HepG2 (cell line): Measurements from ENCODE around the gene OSBPL2. TPM values are rescaled to one million over a fixed set of nuclear protein-coding genes. Genes with fewer than 3 reads are reported as not detected.

ENCODE experiments used
- ATAC-seq: fragments of 200-7000 bp; cut with Tn5 transposase; 3 replicates; pipeline ENCODE4 v1.9.1; 2020; ENCODE audit warnings: mild to moderate bottlenecking, moderate library complexity
- BruUV-seq: library from RNA; stranded (reverse); fragments of 400-500 nt; replicated peaks from 2 replicates; lab custom pipeline; 2021; lab: Mats Ljungman, UMichigan
- CTCF ChIA-PET: fragments of 300-600 bp; formaldehyde crosslinking; extraction: SDS; loops from one replicate; lab custom pipeline; 2021; ENCODE audit warnings: low total read pairs, inconsistent platforms, low intra/inter-chr PET ratio; lab: Yijun Ruan, JAX
- POLR2A ChIA-PET: fragments of 350-600 bp; sonication (Branson Sonifier 250); formaldehyde crosslinking; loops from one replicate; lab custom pipeline; 2020; ENCODE audit warnings: antibody characterized with exemption, inconsistent platforms; lab: Yijun Ruan, JAX
- DNase-seq: peaks from one replicate; pipeline ENCODE4 v3.0.0-alpha.2; 2015; ENCODE audit warnings: low spot score
- FAIRE-seq: peaks from 3 replicates; lab custom pipeline; 2011; peaks lifted over from hg19 to GRCh38; lab: Jason Lieb, UNC
- H2AFZ ChIP-seq: one replicate; pipeline ENCODE4 v1.6.1; 2011; ENCODE audit warnings: low read length, inconsistent platforms
- H3K27ac ChIP-seq: fragments of 300-600 bp; 3 replicates; pipeline ENCODE4 v1.8.0; 2011; ENCODE audit warnings: mixed run types, mild to moderate bottlenecking, mixed read lengths, low read length, inconsistent platforms; ENCODE audit not compliant: insufficient read depth; ENCODE audit errors: extremely low read length
- H3K27me3 ChIP-seq, 2 experiments: fragments of 200-600 bp in 1 of 2; 2 replicates in 1 of 2; 3 replicates in 1 of 2; pipeline versions ENCODE4 v1.6.0 to v1.8.0; 2011; ENCODE audit warnings: low read length in 2 of 2, mild to moderate bottlenecking in 2 of 2, moderate library complexity in 2 of 2, inconsistent platforms in 1 of 2; ENCODE audit not compliant: insufficient read depth in 2 of 2, control insufficient read depth in 1 of 2
- H3K36me3 ChIP-seq, 2 experiments: fragments of 200-600 bp in 1 of 2; replicated peaks in 1 of 2; 2 replicates in 1 of 2; 3 replicates in 1 of 2; pipeline versions ENCODE4 v1.5.1 to v1.8.0; 2011; ENCODE audit warnings: low read length in 2 of 2, inconsistent platforms in 1 of 2; ENCODE audit not compliant: insufficient read depth in 2 of 2, control insufficient read depth in 1 of 2
- H3K4me1 ChIP-seq: 2 replicates; pipeline ENCODE4 v1.5.1; 2012; ENCODE audit warnings: low read length, inconsistent platforms; ENCODE audit not compliant: insufficient read depth
- H3K4me2 ChIP-seq: 2 replicates; pipeline ENCODE4 v1.6.0; 2011; ENCODE audit warnings: low read depth, low read length, inconsistent platforms
- H3K4me3 ChIP-seq, 3 experiments: fragments of 200-600 bp in 1 of 3; sonication (generic), shearing (Covaris generic) in 1 of 3; replicated peaks in 1 of 3; 2 replicates each; pipeline ENCODE4 v1.5.1; 2011 to 2016; ENCODE audit warnings: low read length in 3 of 3, inconsistent platforms in 2 of 3, low read depth in 2 of 3, mild to moderate bottlenecking in 2 of 3, control low read depth in 1 of 3, mixed read lengths in 1 of 3; ENCODE audit not compliant: insufficient read depth in 1 of 3
- H3K79me2 ChIP-seq: one replicate; pipeline ENCODE4 v1.6.1; 2011; ENCODE audit warnings: low read length, inconsistent platforms; ENCODE audit not compliant: insufficient read depth
- H3K9ac ChIP-seq: 2 replicates; pipeline ENCODE4 v1.6.0; 2011; ENCODE audit warnings: mild to moderate bottlenecking, low read depth, low read length, inconsistent platforms; ENCODE audit not compliant: insufficient read depth
- H3K9me3 ChIP-seq: 2 replicates; pipeline ENCODE4 v1.5.1; 2012; ENCODE audit warnings: mild to moderate bottlenecking, low read length
- H4K20me1 ChIP-seq: 2 replicates; pipeline ENCODE4 v1.6.0; 2011; ENCODE audit warnings: inconsistent platforms, mild to moderate bottlenecking, low read length, moderate library complexity; ENCODE audit not compliant: insufficient read depth
- ARNT ChIP-seq: fragments of 450-650 bp; IDR thresholded peaks from 2 replicates; pipeline ENCODE4 v1.6.1; 2017
- ATAD3A ChIP-seq: sonication (generic); formaldehyde crosslinking; IDR thresholded peaks from 2 replicates; pipeline ENCODE4 v1.4.0; 2020; ENCODE audit warnings: missing genetic modification reagents
- CENPT ChIP-seq: sonication (generic); formaldehyde crosslinking; IDR thresholded peaks from 2 replicates; pipeline ENCODE4 v1.8.0; 2022; ENCODE audit warnings: low read depth, mild to moderate bottlenecking, moderate library complexity, missing genetic modification reagents
- ETS1 ChIP-seq: sonication (generic); formaldehyde crosslinking; IDR thresholded peaks from 2 replicates; pipeline ENCODE4 v1.4.0; 2020; ENCODE audit warnings: missing genetic modification reagents
- IRF2 ChIP-seq: IDR thresholded peaks from 2 replicates; pipeline ENCODE4 v1.6.1; 2018; ENCODE audit warnings: missing genetic modification reagents, missing compliant biosample characterization
- ISX ChIP-seq: sonication (generic); formaldehyde crosslinking; conservative IDR thresholded peaks from 2 replicates; pipeline ENCODE4 v1.5.0; 2020; ENCODE audit warnings: missing genetic modification reagents
- MEF2D ChIP-seq: sonication (generic); formaldehyde crosslinking; IDR thresholded peaks from 2 replicates; pipeline ENCODE4 v1.5.1; 2020; ENCODE audit warnings: mild to moderate bottlenecking, missing genetic modification reagents
- NBN ChIP-seq: fragments of 450-650 bp; conservative IDR thresholded peaks from 2 replicates; pipeline ENCODE4 v1.6.1; 2017
- SRSF1 ChIP-seq: fragments of 200-400 bp; formaldehyde crosslinking; optimal IDR thresholded peaks from 2 replicates; pipeline ENCODE3; 2017; ENCODE audit warnings: mild to moderate bottlenecking, low read depth, low read length, moderate library complexity
- TBX2 ChIP-seq: sonication (generic); formaldehyde crosslinking; IDR thresholded peaks from 2 replicates; pipeline ENCODE4 v1.5.0; 2020; ENCODE audit warnings: missing genetic modification reagents, mild to moderate bottlenecking, borderline replicate concordance
- ZNF296 ChIP-seq: sonication (generic); formaldehyde crosslinking; conservative IDR thresholded peaks from 2 replicates; pipeline ENCODE4 v1.5.0; 2020; ENCODE audit warnings: mild to moderate bottlenecking, missing genetic modification reagents
- ZNF446 ChIP-seq: sonication (generic); formaldehyde crosslinking; IDR thresholded peaks from 2 replicates; pipeline ENCODE4 v1.5.0; 2020; ENCODE audit warnings: mild to moderate bottlenecking, missing genetic modification reagents
- ZNF788 ChIP-seq: sonication (generic); formaldehyde crosslinking; IDR thresholded peaks from 2 replicates; pipeline ENCODE4 v1.5.0; 2020; ENCODE audit warnings: mild to moderate bottlenecking, missing genetic modification reagents, borderline replicate concordance
- ZNF792 ChIP-seq: IDR thresholded peaks from 2 replicates; pipeline ENCODE4 v1.6.1; 2016
- WGBS: methylation state at CpG from one replicate; pipeline ENCODE4 v1.1.6; 2017; ENCODE audit warnings: low lambda C conversion rate; 5-methylcytosine and 5-hydroxymethylcytosine counted together
- in situ Hi-C: cut with HindIII; loops from 2 replicates; pipeline ENCODE4 v1.10.0; 2017; ENCODE audit warnings: low pct_unique_long_range_greater_than_20kb; ENCODE audit not compliant: extremely low pct_ligation_motif_present
- intact Hi-C: fragments of 100-400 bp; cut with micrococcal nuclease; formaldehyde crosslinking; loops from one replicate; pipeline ENCODE4 v1.10.0; 2022; ENCODE audit not compliant: unreplicated experiment
- polyA plus RNA-seq, 8 experiments: library from polyadenylated mRNA; depleted of rRNA in 3 of 8; stranded (reverse) in 7 of 8; unstranded in 1 of 8; fragments of >200 nt; fragmentation: Illumina TruSeq in 4 of 8; extraction: Trizol in 4 of 8; gene quantifications; 2 replicates each; pipeline versions ENCODE4 v1.2.1 to v1.2.3, GENCODE V29; 2011 to 2016; ENCODE audit warnings: low read depth in 4 of 8, missing spikeins in 1 of 8, mixed read lengths in 1 of 8; ENCODE audit not compliant: insufficient read depth in 1 of 8
- total RNA-seq, 5 experiments: library from RNA; depleted of rRNA; stranded (reverse); fragments of >200 nt; fragmentation: Illumina TruSeq; extraction: Trizol; gene quantifications; 2 replicates each; pipeline ENCODE4 v1.2.3, GENCODE V29; 2016; ENCODE audit warnings: low read depth in 1 of 5
- TF ChIP-seq, protein P1 (sequence below): sonication (generic); formaldehyde crosslinking; IDR thresholded peaks from 2 replicates; pipeline ENCODE4 v1.4.0; 2020; ENCODE audit warnings: mild to moderate bottlenecking, missing genetic modification reagents

OSBPL2 gene
- total and polyA plus RNA-seq, 2 of the 13 experiments (the other 11 are each of a cell fraction or from before 2014, with no cell fraction given) = 18.5 to 37.4 TPM

GRCh38 chr20:62344092-62344491 lies 105.8 kb downstream of the OSBPL2 start:
- in situ Hi-C loops = no loop called here
- H4K20me1 ChIP-seq = no peaks in the 10 kb centered on the region
- no peak overlapping the region for H3K4me3 ChIP-seq
- intact Hi-C loops = no loop called here
- TF ChIP-seq CENPT (CRISPR knock-in tag) (no peak), ZNF446 (no peak), SRSF1 (no peak), TBX2 (CRISPR knock-in tag) (no peak), ETS1 (CRISPR knock-in tag) (no peak), ZNF788 (CRISPR knock-in tag) (no peak), ZNF296 (CRISPR knock-in tag) (no peak), IRF2 (no peak), ARNT (no peak), ZNF792 (CRISPR knock-in tag) (no peak), ATAD3A (CRISPR knock-in tag) (no peak), ISX (CRISPR knock-in tag) (no peak), NBN (no peak), MEF2D (no peak)
- TF ChIP-seq, protein P1, sequence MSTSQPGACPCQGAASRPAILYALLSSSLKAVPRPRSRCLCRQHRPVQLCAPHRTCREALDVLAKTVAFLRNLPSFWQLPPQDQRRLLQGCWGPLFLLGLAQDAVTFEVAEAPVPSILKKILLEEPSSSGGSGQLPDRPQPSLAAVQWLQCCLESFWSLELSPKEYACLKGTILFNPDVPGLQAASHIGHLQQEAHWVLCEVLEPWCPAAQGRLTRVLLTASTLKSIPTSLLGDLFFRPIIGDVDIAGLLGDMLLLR = no peak
- no peaks in the 10 kb centered on the region for H3K9me3 ChIP-seq
- no peaks in the 10 kb centered on the region for H3K79me2 ChIP-seq
- ATAC-seq (no peak), DNase-seq (no peak), FAIRE-seq (no peak)
- no peak overlapping the region for H2AFZ ChIP-seq
- ChIA-PET CTCF (no interaction called here), POLR2A (interaction anchor here (1.6 kb wide), 1 partner anchor 25 kb away, joined by 7 read pairs; no protein-coding TSS in a partner anchor)
- H3K4me1 ChIP-seq = peaks cover 28% of the 10 kb centered on the region
- 95% methylated on average over 5 of the region's 5 CpGs for WGBS
- peaks cover 20 to 49% of the 10 kb centered on the region in 2 experiments for H3K36me3 ChIP-seq
- H3K9ac ChIP-seq = no peak overlapping the region
- H3K27me3 ChIP-seq = no peaks in the 10 kb centered on the region
- no TSS peak for BruUV-seq
- no peak overlapping the region for H3K4me2 ChIP-seq
- H3K27ac ChIP-seq = no peak overlapping the region
